ENCODE results near the gene ALPG.
"Not testable (repeated sequence)": the region's sequence is repeated elsewhere in the genome, so short reads cannot be mapped to it uniquely, and the experiment has no call there.

Gene ALPG

GRCh38 chr2:232406556-232407310, at the start of gene ALPG:
Gene ALPG (plus strand): TSS chr2:232406844. CDS start chr2:232406895, 51 bp downstream.
- no peak for DNase-seq

DNA sequence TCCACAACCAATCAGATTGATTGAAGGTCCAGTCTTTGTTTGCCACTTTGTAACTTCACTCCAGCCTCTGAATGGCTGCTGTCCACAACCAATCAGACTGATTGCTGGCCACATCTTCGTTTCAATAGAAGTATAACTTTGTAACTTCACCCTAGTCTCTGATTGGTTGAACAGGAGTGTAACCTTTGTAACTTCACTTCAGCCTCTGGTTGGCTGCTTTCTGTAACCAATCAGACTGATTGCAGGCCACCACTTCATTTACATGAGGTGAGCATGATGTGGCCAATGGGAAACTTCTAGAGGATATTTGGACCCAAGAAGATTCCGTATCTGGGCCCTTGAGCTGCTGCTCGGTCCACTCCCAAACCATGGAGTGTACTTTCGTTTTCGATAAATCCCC, 45.0 kb upstream of the ALPG start:
- no peak for DNase-seq

DNA sequence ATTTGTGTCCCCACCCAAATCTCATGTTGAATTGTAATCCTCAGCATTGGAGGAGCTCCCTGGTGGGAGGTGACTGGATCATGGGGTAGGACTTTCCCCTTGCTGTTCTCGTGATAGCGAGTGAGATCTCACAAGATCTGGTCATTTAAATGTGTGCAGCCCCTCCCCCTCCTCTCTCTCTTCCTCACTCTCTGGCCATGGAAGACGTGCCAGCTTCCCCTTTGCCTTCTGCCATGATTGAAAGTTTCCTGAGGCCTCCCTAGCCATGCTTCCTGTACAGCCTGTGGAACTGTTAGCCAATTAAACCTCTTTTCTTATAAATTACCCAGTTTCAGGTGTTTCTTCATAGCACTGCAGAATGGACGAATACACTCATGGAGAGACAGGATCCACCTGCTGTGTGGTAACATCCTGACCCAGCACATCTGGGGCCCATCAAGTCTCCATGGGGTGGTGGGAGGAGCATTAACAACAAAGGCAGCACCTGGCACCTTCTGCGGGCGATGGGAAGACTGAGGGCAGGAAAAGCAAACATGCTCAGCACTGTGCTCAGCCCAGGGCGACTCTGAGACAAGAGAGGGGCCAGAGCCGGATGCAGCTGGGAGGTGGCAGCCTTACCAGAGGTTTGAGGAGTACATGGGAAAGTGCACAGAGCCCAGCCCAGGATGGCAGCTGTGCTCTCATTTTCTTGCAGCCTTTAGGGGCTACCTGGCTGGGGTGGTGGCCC, 44.3 kb upstream of the ALPG start:
- DNase-seq = no peak

- DNase-seq = not testable (repeated sequence)
Measured at GRCh38 chr2:232363064-232363783, 43.4 kb upstream of the ALPG start.

DNA sequence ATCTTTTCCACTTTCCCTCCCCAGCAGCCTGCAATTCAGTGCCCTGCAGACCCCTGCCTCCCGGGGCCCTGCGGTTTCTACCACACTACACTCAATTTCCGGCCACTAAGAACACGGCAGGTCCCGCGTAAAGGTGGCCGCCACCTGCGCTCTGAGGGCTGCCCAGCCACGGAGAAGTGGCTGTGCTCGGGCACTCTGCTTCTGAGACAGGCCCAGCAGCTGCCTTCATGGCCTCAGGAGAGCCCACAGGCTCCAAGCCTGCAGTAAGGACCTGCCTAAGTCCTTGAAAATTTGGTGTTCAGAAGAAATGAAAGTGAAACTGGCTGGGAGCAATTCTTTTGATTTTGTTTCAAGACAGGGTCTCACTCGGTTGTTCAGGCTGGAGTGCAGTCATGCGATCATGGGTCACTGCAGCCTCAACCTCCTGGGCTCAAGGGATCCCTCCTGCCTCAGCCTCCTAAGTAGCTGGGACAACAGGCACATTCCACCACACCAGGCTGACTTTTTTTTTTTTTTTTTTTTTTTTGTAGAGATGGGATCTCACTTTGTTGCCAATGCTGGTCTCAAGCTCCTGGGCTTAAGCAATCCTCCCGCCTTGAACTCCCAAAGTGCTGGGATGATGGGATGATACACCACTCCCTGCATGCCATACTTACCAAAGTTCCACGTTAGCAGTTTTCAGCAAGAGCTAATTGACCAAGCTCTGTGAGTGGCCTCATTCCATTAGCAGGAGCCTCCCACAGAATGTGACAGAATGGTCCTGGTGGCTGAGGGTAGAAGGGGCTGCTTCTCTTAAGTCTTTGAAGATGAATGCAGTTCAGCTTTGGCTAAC, 42.6 kb upstream of the ALPG start:
- no peak for DNase-seq

- DNase-seq = not testable (repeated sequence)
Measured at GRCh38 chr2:232364806-232365594, 41.6 kb upstream of the ALPG start.

GRCh38 chr2:232365621-232366321, 40.9 kb upstream of the ALPG start:
- no peak for DNase-seq

DNA sequence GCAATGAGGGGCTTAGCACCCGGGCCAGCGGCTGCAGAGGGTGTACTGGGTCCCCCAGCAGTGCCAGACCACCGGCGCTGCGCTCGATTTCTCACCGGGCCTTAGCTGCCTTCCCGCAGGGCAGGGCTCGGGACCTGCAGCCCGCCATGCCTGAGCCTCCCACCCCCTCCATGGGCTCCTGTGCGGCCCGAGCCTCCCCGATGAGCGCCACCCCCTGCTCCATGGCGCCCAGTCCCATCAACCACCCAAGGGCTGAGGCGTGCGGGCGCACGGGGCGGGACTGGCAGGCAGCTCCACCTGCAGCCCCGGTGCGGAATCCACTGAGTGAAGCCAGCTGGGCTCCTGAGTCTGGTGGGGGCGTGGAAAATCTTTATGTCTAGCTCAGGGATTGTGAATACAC, 40.2 kb upstream of the ALPG start:
- DNase-seq = not testable (repeated sequence)

GRCh38 chr2:232367016-232367415, 39.6 kb upstream of the ALPG start:
- DNase-seq = no peak

- DNase-seq = no peak
Measured at GRCh38 chr2:232367591-232368233, 38.9 kb upstream of the ALPG start.

DNA sequence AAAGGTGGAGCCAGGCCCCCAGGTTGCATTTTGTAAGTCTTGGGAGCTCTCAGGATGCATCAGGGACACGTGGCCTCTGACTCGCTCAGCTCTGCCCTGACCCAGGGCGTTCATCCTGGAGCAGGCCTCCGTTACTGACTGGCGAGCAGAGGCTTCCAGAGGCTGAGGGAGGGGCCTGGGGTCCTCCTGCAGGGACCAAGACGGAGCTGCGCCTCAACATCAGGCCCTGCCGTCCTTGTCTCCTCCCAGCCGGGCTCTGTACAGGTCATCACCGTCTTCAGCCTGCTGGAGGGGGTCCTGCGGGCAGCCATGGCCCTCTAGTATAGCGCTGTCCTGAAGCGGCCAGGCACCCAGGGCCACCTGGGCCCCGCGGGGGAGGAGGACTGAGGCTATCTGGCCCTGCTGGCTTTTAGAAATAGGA, 38.3 kb upstream of the ALPG start:
- DNase-seq = no peak

DNA sequence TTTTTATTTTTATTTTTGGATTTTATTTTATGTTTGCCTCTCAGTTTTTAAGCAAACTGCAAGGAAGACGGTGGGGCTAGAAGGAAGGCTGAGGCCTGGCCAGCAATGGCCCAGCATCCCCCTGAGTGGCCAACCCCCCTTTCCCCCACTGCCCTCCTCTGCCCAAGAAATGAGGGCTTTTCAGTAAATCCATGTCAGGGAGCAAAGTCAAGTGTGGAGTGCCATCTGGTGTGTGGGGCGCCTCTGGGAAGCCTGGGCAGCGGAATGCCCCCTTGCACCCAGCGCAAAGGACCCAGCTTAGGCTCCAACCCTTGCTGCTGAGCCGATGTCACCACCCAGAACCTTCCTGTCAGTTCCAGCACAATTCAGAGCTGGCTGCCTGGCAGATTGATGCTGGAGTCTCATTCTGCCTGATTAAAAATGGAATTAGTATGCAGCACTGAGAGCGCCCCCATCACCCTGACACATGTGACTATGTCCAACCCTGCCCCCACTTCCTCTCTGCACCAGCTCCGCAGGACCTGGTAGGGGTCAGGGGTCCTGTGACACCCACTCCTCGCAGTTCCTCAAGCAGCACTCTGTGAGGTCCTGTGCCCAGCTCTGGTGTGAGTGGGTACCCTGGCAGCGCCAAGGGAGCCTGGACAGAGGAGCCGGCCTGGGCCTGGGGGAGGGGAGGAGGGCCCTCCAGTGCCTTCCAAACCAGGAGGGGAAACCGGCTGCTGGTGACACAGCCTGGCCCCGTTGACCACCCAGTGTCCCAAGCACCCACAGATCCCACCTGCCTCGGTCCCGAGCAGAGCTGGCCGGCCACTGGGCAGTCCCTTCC, 37.3 kb upstream of the ALPG start:
- DNase-seq = no peak

DNA sequence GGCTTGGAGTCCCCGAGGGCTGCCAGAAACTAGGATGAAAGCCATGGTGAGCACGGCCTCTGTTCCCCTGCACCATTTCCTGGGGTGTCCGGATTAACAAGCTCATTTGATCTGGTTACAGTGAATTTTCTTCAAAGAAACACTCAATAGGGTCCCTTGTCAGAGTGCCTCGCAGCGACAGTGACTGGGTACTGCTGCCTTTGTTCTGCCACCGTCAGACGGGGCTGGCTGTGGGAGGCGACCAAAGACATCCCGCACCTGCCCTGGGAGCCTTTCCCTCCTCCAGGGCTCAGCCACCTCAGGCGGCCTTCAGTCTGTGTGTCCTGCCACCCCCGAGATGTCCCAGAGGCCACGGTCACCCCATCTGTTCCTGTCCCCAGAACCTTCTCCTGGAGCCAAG, 36.6 kb upstream of the ALPG start:
- not testable (repeated sequence) for DNase-seq

DNA sequence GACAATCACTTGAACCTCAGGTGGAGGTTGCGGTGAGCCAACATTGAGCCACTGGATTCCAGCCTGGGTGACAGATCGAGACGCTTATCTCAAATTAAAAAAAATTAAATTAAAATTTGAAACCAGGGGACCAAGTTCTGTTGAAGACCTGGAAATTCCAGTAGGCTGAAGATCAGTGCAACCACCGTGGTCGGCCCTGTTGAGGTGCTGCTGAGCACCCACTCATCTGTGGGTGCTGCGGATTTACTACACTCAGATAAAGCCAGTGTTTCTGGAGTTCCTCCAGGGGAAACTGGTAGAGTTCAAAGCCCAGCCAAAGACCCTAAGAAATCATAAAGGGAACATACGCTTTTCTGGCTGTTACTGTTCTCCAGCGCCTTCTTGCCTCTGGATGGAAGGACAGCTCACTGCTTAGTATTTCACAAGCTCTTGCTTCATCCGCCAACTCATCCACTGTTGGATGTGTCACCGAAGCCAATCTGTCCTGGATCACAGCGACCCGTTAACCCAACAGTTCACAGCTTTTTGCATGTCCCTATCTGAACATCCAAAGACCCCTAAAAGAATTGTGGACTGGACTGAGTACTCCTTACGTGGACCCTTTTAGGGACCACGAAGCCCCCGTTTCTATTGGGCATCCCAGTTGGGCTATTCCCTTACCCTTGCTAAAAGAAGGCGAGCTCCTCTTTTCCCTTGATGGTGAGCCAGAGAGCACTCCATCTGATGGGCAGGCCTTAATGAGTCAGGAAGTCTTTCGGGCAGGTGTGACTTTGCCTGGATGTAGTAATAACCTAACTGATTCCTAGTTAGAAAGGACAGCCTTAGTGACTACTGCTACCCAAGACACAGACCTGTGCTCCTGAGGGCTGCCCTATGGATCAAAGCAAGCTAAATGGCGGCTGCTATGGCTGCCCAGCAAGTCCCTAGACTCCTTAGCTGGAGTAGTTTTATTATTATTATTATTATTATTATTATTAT, 34.1 kb upstream of the ALPG start:
- DNase-seq = no peak

DNA sequence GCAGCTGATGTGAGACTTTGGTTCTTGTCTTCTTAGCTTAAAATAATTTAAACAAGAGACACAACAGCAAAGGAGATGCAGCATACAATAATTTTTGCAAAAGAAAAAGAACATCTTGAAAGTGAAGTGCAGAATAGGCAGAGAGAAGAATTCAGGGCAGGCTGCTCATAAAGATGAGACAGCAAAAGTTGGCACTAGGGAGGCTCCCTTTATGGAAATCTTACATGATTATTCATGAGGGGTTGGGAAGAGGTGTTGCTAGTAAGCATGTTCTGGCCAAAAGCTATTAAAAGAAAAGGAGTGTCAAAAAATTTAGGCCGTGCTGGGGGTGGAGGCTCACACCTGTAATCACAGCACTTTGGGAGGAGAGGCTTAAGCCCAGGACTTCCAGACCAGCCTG, 32.3 kb upstream of the ALPG start:
- no peak for DNase-seq

GRCh38 chr2:232375164-232375563, 31.5 kb upstream of the ALPG start:
- no peak for DNase-seq

GRCh38 chr2:232376260-232376659, 30.4 kb upstream of the ALPG start:
- no peak for DNase-seq
